Measurements from ENCODE around the gene MAN1A1. TPM values are rescaled to one million over a fixed set of nuclear protein-coding genes. Genes with fewer than 3 reads are reported as not detected.

Gene MAN1A1
- total RNA-seq, 2 donors from 2014 or later = 17.9 to 27.9 TPM

DNA sequence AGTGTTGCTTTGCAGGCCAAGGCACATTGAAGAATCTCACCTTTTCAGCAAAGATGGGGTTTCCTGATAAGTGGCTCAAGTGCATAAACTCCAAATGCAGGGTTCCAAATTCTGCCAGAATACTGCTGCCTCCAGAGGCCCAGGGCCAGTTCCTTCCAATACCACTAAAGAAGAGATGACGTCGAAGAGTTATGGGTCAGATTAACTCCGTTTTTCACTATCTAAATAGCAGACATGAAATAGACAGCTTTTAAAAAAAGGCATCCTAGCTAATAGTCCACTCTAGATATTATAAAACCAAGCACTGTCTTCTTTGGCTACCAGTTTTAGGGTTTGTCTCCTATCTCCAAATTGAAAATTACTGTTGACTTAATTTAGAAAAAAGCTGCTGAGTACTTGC lies 144.8 kb downstream of the MAN1A1 start:
- intact Hi-C loops (cut with DNase I) = no loop called here
- Histone ChIP-seq H3K27me3 (replicated peaks; ENCODE audit: insufficient read depth) (no peaks in the 10 kb centered on the region), H3K27ac (no peak overlapping the region), H3K4me1 (replicated peaks) (no peaks in the 10 kb centered on the region), H3K4me3 (no peak overlapping the region), H3K36me3 (no peaks in the 10 kb centered on the region), H3K9me3 (no peaks in the 10 kb centered on the region)
- TF ChIP-seq POLR2A (IDR thresholded peaks at IDR 0.05) = no peak
- no peak for TF ChIP-seq POLR2AphosphoS5 (IDR thresholded peaks at IDR 0.05)
- TF ChIP-seq, protein P1, sequence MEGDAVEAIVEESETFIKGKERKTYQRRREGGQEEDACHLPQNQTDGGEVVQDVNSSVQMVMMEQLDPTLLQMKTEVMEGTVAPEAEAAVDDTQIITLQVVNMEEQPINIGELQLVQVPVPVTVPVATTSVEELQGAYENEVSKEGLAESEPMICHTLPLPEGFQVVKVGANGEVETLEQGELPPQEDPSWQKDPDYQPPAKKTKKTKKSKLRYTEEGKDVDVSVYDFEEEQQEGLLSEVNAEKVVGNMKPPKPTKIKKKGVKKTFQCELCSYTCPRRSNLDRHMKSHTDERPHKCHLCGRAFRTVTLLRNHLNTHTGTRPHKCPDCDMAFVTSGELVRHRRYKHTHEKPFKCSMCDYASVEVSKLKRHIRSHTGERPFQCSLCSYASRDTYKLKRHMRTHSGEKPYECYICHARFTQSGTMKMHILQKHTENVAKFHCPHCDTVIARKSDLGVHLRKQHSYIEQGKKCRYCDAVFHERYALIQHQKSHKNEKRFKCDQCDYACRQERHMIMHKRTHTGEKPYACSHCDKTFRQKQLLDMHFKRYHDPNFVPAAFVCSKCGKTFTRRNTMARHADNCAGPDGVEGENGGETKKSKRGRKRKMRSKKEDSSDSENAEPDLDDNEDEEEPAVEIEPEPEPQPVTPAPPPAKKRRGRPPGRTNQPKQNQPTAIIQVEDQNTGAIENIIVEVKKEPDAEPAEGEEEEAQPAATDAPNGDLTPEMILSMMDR (IDR thresholded peaks at IDR 0.05) = no peak
- WGBS = 65% methylated on average over 3 of the region's 3 CpGs
- DNase-seq (ENCODE audit: low spot score) = no peak

DNA sequence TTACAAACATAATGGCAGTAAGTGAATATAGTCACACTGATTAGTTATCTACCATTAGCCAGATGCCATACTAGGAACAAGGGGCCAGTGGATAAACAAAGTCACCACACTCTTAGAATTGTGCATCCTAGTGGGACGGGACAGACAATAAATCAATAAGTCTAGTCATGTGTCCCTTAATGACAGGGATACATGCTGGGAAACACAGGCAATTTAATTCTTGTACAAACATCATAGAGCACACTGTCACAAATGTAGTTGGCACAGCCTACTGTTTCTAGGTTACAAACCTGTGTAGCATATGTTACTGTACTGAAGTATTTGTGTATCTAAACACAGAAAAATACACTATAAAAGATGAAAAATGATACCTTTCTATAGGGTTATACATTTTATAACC lies 148.1 kb downstream of the MAN1A1 start:
- TF ChIP-seq POLR2AphosphoS5 (IDR thresholded peaks at IDR 0.05) (peak; percentile 70), POLR2A (IDR thresholded peaks at IDR 0.05) (no peak)
- TF ChIP-seq, protein P1 (IDR thresholded peaks at IDR 0.05) = no peak
- 58% methylated on average over 1 of the region's 1 CpG for WGBS
- H3K36me3 ChIP-seq = no peaks in the 10 kb centered on the region
- no peaks in the 10 kb centered on the region for H3K27me3 ChIP-seq (replicated peaks; ENCODE audit: insufficient read depth)
- intact Hi-C loops (cut with DNase I) = no loop called here
- no peaks in the 10 kb centered on the region for H3K9me3 ChIP-seq
- H3K4me3 ChIP-seq = no peak overlapping the region
- DNase-seq (ENCODE audit: low spot score) = peak; percentile 25
- H3K27ac ChIP-seq = no peak overlapping the region
- no peaks in the 10 kb centered on the region for H3K4me1 ChIP-seq (replicated peaks)

DNA sequence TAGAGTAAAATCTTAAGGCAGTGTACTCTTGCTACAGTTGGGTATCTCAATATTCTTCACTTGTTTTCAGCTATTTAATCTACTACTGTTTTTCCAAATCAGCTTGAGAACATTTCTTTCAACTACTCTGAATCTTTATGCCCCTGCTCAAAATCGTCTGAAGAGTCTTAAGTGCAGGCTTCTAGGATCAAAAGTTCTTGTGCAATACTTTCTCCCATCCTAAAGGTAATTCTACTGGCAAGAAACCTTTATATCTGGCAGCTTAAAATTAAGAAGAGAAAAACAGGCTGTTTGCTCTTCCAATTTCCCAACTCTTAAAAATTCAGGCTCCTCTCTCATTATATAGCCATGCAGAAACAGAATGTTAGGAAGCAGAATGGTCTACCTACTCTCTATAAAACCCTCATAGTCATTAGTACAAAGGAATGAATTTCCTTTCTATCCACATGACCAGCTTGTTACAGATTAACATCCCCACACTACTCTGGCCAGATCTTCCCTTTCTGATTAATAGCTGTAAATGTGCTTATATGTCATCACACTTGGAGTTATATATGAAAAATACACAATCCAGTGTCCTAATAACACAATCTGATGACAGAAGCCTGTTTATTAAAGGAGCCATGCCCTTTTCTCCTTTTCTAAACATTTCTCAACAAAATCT lies 148.9 kb downstream of the MAN1A1 start:
- DNase-seq (ENCODE audit: low spot score) = no peak
- Histone ChIP-seq H3K9me3 (no peaks in the 10 kb centered on the region), H3K27ac (no peak overlapping the region), H3K27me3 (replicated peaks; ENCODE audit: insufficient read depth) (no peaks in the 10 kb centered on the region), H3K4me1 (replicated peaks) (no peaks in the 10 kb centered on the region), H3K36me3 (no peaks in the 10 kb centered on the region), H3K4me3 (no peak overlapping the region)
- TF ChIP-seq POLR2AphosphoS5 (IDR thresholded peaks at IDR 0.05) (no peak), POLR2A (IDR thresholded peaks at IDR 0.05) (no peak)
- TF ChIP-seq, protein P1 (IDR thresholded peaks at IDR 0.05) = no peak
- intact Hi-C loops (cut with DNase I) = no loop called here
- 27% methylated on average over 1 of the region's 1 CpG for WGBS

DNA sequence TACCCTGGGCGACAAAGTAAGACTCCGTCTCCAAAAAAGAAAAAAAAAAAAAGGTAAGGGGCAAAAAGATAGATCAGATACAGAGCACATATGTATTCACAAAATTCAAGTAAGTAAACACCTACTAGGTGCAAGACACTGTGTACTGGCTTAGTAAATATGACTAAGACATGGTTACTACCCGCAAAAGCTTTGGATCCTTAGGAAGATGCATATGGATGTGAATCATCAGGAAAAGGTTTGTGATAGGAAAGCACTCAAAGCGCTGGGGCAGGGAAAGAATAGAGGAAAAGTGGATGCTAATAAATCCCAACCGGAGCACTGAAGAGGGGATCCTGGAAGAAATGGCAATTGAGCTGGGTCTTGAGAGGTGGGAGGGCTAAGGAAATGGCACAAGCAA lies 152.3 kb downstream of the MAN1A1 start:
- Histone ChIP-seq H3K27me3 (replicated peaks; ENCODE audit: insufficient read depth) (no peaks in the 10 kb centered on the region), H3K4me1 (replicated peaks) (no peaks in the 10 kb centered on the region), H3K36me3 (no peaks in the 10 kb centered on the region), H3K27ac (no peak overlapping the region), H3K9me3 (no peaks in the 10 kb centered on the region), H3K4me3 (no peak overlapping the region)
- no peak for DNase-seq (ENCODE audit: low spot score)
- TF ChIP-seq POLR2AphosphoS5 (IDR thresholded peaks at IDR 0.05) = no peak
- TF ChIP-seq, protein P1 (IDR thresholded peaks at IDR 0.05) = no peak
- TF ChIP-seq POLR2A (IDR thresholded peaks at IDR 0.05) = no peak
- intact Hi-C loops (cut with DNase I) = no loop called here
- 94% methylated on average over 5 of the region's 5 CpGs for WGBS

DNA sequence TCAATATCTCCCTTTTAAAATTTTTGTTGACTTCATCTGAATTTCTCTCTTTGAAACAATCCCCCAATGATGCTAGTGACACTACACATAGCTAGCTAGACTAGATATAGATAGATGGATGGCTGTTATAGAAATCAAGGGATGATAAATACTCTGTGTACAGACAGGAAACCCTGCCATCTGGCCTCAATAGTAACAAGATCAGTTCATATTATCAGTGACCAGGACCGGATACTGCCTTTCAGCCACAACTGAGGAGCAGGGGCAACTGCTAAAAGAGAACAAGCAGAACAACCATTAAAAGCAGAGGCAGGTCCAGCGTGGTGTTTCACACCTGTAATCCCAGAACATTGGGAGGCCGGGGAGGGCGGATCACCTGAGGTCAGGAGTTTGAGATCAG lies 152.8 kb downstream of the MAN1A1 start:
- Histone ChIP-seq H3K4me3 (no peak overlapping the region), H3K27me3 (replicated peaks; ENCODE audit: insufficient read depth) (no peaks in the 10 kb centered on the region), H3K36me3 (no peaks in the 10 kb centered on the region), H3K9me3 (no peaks in the 10 kb centered on the region), H3K4me1 (replicated peaks) (no peaks in the 10 kb centered on the region), H3K27ac (no peak overlapping the region)
- 89% methylated on average over 4 of the region's 4 CpGs for WGBS
- TF ChIP-seq, protein P1 (IDR thresholded peaks at IDR 0.05) = no peak
- TF ChIP-seq POLR2AphosphoS5 (IDR thresholded peaks at IDR 0.05) = no peak
- TF ChIP-seq POLR2A (IDR thresholded peaks at IDR 0.05) = no peak
- intact Hi-C loops (cut with DNase I) = no loop called here
- no peak for DNase-seq (ENCODE audit: low spot score)

Measured in prostate gland (tissue), 2 donors.